Measurements from ENCODE around the gene ACSBG1.

DNA sequence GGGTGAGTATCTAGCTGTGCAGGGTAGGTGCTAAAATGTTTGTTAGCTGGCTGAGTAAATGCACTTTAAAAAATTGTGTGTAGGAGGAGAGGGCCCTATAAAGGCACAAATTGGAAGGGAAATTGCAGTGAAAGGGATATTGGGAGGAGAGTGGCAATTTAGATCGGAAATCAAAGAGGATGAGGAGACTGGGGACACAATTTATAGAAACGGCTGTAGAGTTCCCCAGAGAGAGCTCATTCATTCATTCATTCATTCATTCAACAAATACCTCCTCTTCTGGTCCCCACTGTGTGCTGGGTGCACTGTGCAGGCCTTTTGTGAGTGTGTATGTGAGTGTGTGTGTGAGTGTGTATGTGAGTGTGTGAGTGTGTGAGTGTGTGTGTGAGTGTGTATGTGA is 32.4 kb upstream of the ACSBG1 start:
- TF ChIP-seq, protein P1, sequence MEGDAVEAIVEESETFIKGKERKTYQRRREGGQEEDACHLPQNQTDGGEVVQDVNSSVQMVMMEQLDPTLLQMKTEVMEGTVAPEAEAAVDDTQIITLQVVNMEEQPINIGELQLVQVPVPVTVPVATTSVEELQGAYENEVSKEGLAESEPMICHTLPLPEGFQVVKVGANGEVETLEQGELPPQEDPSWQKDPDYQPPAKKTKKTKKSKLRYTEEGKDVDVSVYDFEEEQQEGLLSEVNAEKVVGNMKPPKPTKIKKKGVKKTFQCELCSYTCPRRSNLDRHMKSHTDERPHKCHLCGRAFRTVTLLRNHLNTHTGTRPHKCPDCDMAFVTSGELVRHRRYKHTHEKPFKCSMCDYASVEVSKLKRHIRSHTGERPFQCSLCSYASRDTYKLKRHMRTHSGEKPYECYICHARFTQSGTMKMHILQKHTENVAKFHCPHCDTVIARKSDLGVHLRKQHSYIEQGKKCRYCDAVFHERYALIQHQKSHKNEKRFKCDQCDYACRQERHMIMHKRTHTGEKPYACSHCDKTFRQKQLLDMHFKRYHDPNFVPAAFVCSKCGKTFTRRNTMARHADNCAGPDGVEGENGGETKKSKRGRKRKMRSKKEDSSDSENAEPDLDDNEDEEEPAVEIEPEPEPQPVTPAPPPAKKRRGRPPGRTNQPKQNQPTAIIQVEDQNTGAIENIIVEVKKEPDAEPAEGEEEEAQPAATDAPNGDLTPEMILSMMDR (IDR thresholded peaks at IDR 0.05), result no peak
- TF ChIP-seq POLR2AphosphoS5 (IDR thresholded peaks at IDR 0.05), result no peak
- no peak for TF ChIP-seq POLR2A (IDR thresholded peaks at IDR 0.05)
